ENCODE data around the gene SBK2. TPM values are rescaled to one million over a fixed set of nuclear protein-coding genes. Genes with fewer than 3 reads are reported as not detected.

Gene SBK2
- total RNA-seq, 1 experiment from 2014 or later = 5.2 TPM

DNA sequence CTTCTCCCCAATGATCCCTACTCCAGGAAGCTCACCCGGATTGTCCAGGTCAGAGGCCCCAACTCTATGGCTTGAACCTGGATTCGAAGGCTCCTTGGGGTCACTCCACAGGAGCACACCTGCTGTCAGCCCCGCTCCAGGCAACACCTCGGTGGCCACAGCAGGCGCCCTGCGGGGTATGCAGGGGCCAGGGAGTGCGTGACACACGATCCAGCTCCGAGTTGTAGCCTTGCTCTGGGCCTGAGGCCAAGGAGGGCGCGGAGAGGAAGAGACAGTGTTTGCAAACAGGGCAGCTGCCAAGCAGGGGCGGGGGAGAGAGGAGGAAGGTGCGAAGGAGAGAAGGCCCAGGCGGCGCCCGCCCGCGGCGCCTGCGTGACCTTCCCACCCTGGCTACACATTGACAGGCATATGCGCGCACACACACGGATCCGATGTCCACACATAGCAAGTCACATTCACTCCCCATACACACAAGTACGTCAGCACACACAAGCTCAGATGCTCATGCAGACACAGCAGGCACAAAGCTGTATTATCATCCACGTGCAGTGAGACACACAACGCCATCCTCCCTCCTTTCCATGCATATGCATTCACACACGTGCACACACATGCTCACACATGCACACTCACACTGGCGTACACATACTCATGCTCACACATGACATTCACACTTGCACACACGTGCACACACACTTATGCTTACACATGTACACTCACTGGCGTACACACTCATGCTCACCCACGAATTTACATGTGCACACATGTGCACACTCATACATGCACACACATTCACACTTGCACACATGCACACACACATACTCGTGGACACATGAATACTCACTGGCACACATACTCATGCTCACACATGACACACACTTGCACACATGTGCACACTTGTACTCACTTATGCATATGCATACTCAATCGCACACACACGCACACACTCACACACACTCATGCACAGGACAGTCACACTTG is 10.4 kb downstream of the SBK2 start (continued):
- TF ChIP-seq, protein P1, sequence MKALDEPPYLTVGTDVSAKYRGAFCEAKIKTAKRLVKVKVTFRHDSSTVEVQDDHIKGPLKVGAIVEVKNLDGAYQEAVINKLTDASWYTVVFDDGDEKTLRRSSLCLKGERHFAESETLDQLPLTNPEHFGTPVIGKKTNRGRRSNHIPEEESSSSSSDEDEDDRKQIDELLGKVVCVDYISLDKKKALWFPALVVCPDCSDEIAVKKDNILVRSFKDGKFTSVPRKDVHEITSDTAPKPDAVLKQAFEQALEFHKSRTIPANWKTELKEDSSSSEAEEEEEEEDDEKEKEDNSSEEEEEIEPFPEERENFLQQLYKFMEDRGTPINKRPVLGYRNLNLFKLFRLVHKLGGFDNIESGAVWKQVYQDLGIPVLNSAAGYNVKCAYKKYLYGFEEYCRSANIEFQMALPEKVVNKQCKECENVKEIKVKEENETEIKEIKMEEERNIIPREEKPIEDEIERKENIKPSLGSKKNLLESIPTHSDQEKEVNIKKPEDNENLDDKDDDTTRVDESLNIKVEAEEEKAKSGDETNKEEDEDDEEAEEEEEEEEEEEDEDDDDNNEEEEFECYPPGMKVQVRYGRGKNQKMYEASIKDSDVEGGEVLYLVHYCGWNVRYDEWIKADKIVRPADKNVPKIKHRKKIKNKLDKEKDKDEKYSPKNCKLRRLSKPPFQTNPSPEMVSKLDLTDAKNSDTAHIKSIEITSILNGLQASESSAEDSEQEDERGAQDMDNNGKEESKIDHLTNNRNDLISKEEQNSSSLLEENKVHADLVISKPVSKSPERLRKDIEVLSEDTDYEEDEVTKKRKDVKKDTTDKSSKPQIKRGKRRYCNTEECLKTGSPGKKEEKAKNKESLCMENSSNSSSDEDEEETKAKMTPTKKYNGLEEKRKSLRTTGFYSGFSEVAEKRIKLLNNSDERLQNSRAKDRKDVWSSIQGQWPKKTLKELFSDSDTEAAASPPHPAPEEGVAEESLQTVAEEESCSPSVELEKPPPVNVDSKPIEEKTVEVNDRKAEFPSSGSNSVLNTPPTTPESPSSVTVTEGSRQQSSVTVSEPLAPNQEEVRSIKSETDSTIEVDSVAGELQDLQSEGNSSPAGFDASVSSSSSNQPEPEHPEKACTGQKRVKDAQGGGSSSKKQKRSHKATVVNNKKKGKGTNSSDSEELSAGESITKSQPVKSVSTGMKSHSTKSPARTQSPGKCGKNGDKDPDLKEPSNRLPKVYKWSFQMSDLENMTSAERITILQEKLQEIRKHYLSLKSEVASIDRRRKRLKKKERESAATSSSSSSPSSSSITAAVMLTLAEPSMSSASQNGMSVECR (CRISPR knock-in tag; IDR thresholded peaks at IDR 0.05; ENCODE audit: borderline replicate concordance) = no peak
- TF ChIP-seq ZNF425 (CRISPR knock-in tag; conservative IDR thresholded peaks at IDR 0.05) (no peak), NFE2L1 (CRISPR knock-in tag; IDR thresholded peaks at IDR 0.05) (no peak; the same call in 1 of the 2 replicates), SMAD4 (CRISPR knock-in tag; IDR thresholded peaks at IDR 0.05) (no peak), ZMAT4 (CRISPR knock-in tag; IDR thresholded peaks at IDR 0.05) (no peak), ZBTB43 (CRISPR knock-in tag; IDR thresholded peaks at IDR 0.05) (peak; percentile 99)
- TF ChIP-seq, protein P2, sequence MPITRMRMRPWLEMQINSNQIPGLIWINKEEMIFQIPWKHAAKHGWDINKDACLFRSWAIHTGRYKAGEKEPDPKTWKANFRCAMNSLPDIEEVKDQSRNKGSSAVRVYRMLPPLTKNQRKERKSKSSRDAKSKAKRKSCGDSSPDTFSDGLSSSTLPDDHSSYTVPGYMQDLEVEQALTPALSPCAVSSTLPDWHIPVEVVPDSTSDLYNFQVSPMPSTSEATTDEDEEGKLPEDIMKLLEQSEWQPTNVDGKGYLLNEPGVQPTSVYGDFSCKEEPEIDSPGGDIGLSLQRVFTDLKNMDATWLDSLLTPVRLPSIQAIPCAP (CRISPR knock-in tag; IDR thresholded peaks at IDR 0.05) = no peak
- TF ChIP-seq, protein P3, sequence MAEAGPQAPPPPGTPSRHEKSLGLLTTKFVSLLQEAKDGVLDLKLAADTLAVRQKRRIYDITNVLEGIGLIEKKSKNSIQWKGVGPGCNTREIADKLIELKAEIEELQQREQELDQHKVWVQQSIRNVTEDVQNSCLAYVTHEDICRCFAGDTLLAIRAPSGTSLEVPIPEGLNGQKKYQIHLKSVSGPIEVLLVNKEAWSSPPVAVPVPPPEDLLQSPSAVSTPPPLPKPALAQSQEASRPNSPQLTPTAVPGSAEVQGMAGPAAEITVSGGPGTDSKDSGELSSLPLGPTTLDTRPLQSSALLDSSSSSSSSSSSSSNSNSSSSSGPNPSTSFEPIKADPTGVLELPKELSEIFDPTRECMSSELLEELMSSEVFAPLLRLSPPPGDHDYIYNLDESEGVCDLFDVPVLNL (CRISPR knock-in tag; IDR thresholded peaks at IDR 0.05; ENCODE audit: borderline replicate concordance, low read depth) = no peak

- Mint-ChIP-seq H3K27ac (no peak overlapping the region), H3K9me3 (no peaks in the 10 kb centered on the region), H3K27me3 (ENCODE audit: low read depth) (peaks cover 2% of the 10 kb centered on the region; the same call in 1 of the 2 replicates), H3K36me3 (no peaks in the 10 kb centered on the region), H3K4me1 (no peaks in the 10 kb centered on the region; the same call in 1 of the 2 replicates), H3K4me3 (no peak overlapping the region)
- CTCF ChIA-PET = interaction anchor here (1.0 kb wide), 1 partner anchor 21 kb away, joined by 3 read pairs; no protein-coding TSS in a partner anchor
- no peak for ATAC-seq
- POLR2A ChIA-PET = interaction anchor here (0.6 to 1.0 kb wide), 2 partner anchors 16 to 25 kb away, joined by 3 to 4 read pairs; no protein-coding TSS in a partner anchor
- DNase-seq (ENCODE audit: low spot score) = no peak
- no peak for TF ChIP-seq TP53 (CRISPR knock-in tag; IDR thresholded peaks at IDR 0.05)
- TF ChIP-seq RORB (CRISPR knock-in tag; IDR thresholded peaks at IDR 0.05) = no peak
- no peak for TF ChIP-seq ELF4 (CRISPR knock-in tag; IDR thresholded peaks at IDR 0.05; ENCODE audit: low read depth)
- TF ChIP-seq, protein P4, sequence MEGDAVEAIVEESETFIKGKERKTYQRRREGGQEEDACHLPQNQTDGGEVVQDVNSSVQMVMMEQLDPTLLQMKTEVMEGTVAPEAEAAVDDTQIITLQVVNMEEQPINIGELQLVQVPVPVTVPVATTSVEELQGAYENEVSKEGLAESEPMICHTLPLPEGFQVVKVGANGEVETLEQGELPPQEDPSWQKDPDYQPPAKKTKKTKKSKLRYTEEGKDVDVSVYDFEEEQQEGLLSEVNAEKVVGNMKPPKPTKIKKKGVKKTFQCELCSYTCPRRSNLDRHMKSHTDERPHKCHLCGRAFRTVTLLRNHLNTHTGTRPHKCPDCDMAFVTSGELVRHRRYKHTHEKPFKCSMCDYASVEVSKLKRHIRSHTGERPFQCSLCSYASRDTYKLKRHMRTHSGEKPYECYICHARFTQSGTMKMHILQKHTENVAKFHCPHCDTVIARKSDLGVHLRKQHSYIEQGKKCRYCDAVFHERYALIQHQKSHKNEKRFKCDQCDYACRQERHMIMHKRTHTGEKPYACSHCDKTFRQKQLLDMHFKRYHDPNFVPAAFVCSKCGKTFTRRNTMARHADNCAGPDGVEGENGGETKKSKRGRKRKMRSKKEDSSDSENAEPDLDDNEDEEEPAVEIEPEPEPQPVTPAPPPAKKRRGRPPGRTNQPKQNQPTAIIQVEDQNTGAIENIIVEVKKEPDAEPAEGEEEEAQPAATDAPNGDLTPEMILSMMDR (IDR thresholded peaks at IDR 0.05) = no peak
- TF ChIP-seq SMAD3 (CRISPR knock-in tag; IDR thresholded peaks at IDR 0.05; ENCODE audit: borderline replicate concordance) = no peak
- TF ChIP-seq USF2 (CRISPR knock-in tag; IDR thresholded peaks at IDR 0.05) = no peak
These were observed 11.4 kb downstream of the SBK2 start for GRCh38 chr19:55525289-55526101.
